ENCODE results near the gene TMEM182. TPM values are rescaled to one million over a fixed set of nuclear protein-coding genes. Genes with fewer than 3 reads are reported as not detected.

Gene TMEM182
- total RNA-seq, 1 donor from 2014 or later: 2.2 TPM

DNA sequence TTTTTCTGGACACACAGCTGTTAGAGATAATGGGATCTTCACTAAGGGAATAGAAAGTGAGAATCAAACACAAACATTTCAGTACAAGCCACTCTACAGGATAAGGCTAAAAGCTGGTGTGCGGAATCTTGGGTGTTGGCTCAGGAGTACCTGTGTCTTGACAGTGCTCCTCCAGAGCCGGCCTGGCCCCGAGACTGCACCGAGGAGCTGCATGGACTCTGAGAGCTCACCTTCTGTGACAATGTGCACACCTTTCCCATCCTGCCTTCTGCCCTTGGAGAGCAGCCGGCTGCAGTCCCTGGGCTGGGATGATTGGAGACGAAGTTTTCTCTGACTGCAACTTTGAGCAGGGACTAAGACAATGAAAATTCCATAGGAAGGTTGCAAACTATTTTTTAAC is 89.1 kb downstream of the TMEM182 start:
- no peak for DNase-seq (ENCODE audit: extremely low read depth, low read depth, low spot score)

DNA sequence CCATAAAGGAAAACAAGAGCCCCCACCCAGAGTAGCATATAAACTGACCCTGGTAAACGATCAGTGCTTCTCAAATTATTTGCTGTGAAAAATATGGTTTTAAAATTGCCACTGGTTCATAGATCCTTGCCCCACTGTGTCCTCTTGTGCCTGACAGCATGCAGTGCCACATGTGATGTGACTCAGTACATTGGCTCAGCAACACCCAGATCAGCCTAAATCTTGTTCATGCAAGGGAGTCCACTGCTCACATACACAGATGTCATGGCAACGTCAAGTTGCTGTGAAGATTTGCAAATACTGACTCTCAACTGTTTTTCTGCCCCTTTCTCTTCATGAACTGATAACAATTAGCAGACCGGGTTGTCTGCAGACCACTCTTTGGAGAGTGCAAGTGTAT is 91.0 kb downstream of the TMEM182 start:
- no peak for DNase-seq (ENCODE audit: extremely low read depth, low read depth, low spot score)

Other genes with a start within 250 kb of the TMEM182 start
- gene SLC9A2, start 142.5 kb upstream of the TMEM182 start, total RNA-seq: 0.06 TPM in 1 of 2 replicates, not detected in the other